Measurements from ENCODE around the gene PIKFYVE. TPM values are rescaled to one million over a fixed set of nuclear protein-coding genes. Genes with fewer than 3 reads are reported as not detected.

Gene PIKFYVE
- total RNA-seq, 1 experiment from 2014 or later = 22.8 TPM

DNA sequence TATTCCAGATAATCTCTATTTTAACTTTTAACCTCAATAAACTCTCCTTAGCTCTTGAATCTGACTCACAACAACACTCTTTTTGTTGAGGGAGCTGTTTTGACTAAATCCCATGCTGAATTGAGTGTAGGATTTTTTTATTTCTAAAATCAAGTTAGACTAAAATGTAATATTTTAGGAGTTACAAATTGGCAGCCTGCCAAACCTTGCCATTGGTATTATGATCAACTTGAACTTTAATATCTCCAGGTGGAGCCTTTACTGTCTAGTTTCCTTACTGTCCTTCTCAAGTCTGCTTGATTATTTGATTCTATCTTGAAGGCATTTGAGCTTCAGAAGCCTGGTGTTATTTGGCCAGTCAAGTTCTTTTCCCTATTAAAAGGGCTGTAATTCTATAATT is 8.7 kb downstream of the PIKFYVE start:
- Mint-ChIP-seq H3K4me1 (ENCODE audit: insufficient read depth, unreplicated experiment) (no peaks in the 10 kb centered on the region), H3K4me3 (ENCODE audit: unreplicated experiment) (no peak overlapping the region), H3K27ac (ENCODE audit: low read depth, unreplicated experiment) (peak overlapping the region; percentile 20), H3K27me3 (ENCODE audit: insufficient read depth, unreplicated experiment) (no peaks in the 10 kb centered on the region), H3K36me3 (ENCODE audit: insufficient read depth, unreplicated experiment) (peaks cover 88% of the 10 kb centered on the region), H3K9me3 (ENCODE audit: unreplicated experiment) (no peaks in the 10 kb centered on the region)
- POLR2A ChIA-PET = interaction anchor here (0.7 to 1.8 kb wide), 2 partner anchors 8 to 126 kb away, joined by 3 to 8 read pairs; partner anchors contain the start of gene PIKFYVE
- BruUV-seq (replicated peaks) = no TSS peak
- TF ChIP-seq CTCF (IDR thresholded peaks at IDR 0.05; ENCODE audit: unreplicated experiment) = no peak
- CTCF ChIA-PET = interaction anchor here (0.8 to 1.5 kb wide), 3 partner anchors 99 to 1200 kb away, joined by 3 read pairs; no protein-coding TSS in a partner anchor
- no peak for DNase-seq (ENCODE audit: unreplicated experiment)
- intact Hi-C loops (cut with micrococcal nuclease) = no loop called here

GRCh38 chr2:208278549-208278948 is 12.5 kb downstream of the PIKFYVE start:
- intact Hi-C loops (cut with micrococcal nuclease) = no loop called here
- no peaks in the 10 kb centered on the region for H3K9me3 Mint-ChIP-seq (ENCODE audit: unreplicated experiment)
- no peak overlapping the region for H3K4me3 Mint-ChIP-seq (ENCODE audit: unreplicated experiment)
- H3K4me1 Mint-ChIP-seq (ENCODE audit: insufficient read depth, unreplicated experiment) = no peaks in the 10 kb centered on the region
- ChIA-PET POLR2A (no interaction called here), CTCF (interaction anchor here (0.6 to 0.9 kb wide), 2 partner anchors 9 to 1277 kb away, joined by 3 read pairs; no protein-coding TSS in a partner anchor)
- TF ChIP-seq CTCF (IDR thresholded peaks at IDR 0.05; ENCODE audit: unreplicated experiment) = no peak
- H3K27ac Mint-ChIP-seq (ENCODE audit: low read depth, unreplicated experiment) = no peak overlapping the region
- no peak for DNase-seq (ENCODE audit: unreplicated experiment)
- no peaks in the 10 kb centered on the region for H3K27me3 Mint-ChIP-seq (ENCODE audit: insufficient read depth, unreplicated experiment)
- H3K36me3 Mint-ChIP-seq (ENCODE audit: insufficient read depth, unreplicated experiment) = peaks cover 81% of the 10 kb centered on the region
- BruUV-seq (replicated peaks) = no TSS peak

- Mint-ChIP-seq H3K9me3 (ENCODE audit: unreplicated experiment) (no peaks in the 10 kb centered on the region), H3K4me1 (ENCODE audit: insufficient read depth, unreplicated experiment) (no peaks in the 10 kb centered on the region), H3K36me3 (ENCODE audit: insufficient read depth, unreplicated experiment) (peaks cover 79% of the 10 kb centered on the region), H3K27ac (ENCODE audit: low read depth, unreplicated experiment) (no peak overlapping the region), H3K27me3 (ENCODE audit: insufficient read depth, unreplicated experiment) (no peaks in the 10 kb centered on the region), H3K4me3 (ENCODE audit: unreplicated experiment) (no peak overlapping the region)
- ChIA-PET POLR2A (interaction anchor here (0.7 to 3.7 kb wide), 2 partner anchors 13 to 259 kb away, joined by 3 to 14 read pairs; partner anchors contain the start of gene PIKFYVE), CTCF (interaction anchor here (0.6 to 0.9 kb wide), 2 partner anchors 10 to 1276 kb away, joined by 3 read pairs; no protein-coding TSS in a partner anchor)
- DNase-seq (ENCODE audit: unreplicated experiment) = no peak
- no peak for TF ChIP-seq CTCF (IDR thresholded peaks at IDR 0.05; ENCODE audit: unreplicated experiment)
- BruUV-seq (replicated peaks) = no TSS peak
- intact Hi-C loops (cut with micrococcal nuclease) = no loop called here
These were observed 13.2 kb downstream of the PIKFYVE start for GRCh38 chr2:208279236-208279635.

GRCh38 chr2:208280234-208280633 is 14.2 kb downstream of the PIKFYVE start:
- TF ChIP-seq CTCF (IDR thresholded peaks at IDR 0.05; ENCODE audit: unreplicated experiment) = no peak
- POLR2A ChIA-PET = interaction anchor here (1.1 to 3.7 kb wide), 2 partner anchors 13 to 14 kb away, joined by 3 to 14 read pairs; partner anchors contain the start of gene PIKFYVE
- BruUV-seq (replicated peaks) = no TSS peak

More at GRCh38 chr2:208280234-208280633, 14.2 kb downstream of the PIKFYVE start:
- no peaks in the 10 kb centered on the region for H3K27me3 Mint-ChIP-seq (ENCODE audit: insufficient read depth, unreplicated experiment)
- no peaks in the 10 kb centered on the region for H3K9me3 Mint-ChIP-seq (ENCODE audit: unreplicated experiment)
- CTCF ChIA-PET = interaction anchor here (0.6 to 1.0 kb wide), 3 partner anchors 15 to 102 kb away, joined by 3 to 4 read pairs (median 3); no protein-coding TSS in a partner anchor
- no peak for DNase-seq (ENCODE audit: unreplicated experiment)
- intact Hi-C loops (cut with micrococcal nuclease) = no loop called here
- H3K36me3 Mint-ChIP-seq (ENCODE audit: insufficient read depth, unreplicated experiment) = peaks cover 81% of the 10 kb centered on the region
- H3K4me3 Mint-ChIP-seq (ENCODE audit: unreplicated experiment) = no peak overlapping the region
- H3K27ac Mint-ChIP-seq (ENCODE audit: low read depth, unreplicated experiment) = peak overlapping the region; percentile 73
- no peaks in the 10 kb centered on the region for H3K4me1 Mint-ChIP-seq (ENCODE audit: insufficient read depth, unreplicated experiment)

Data from MCF 10A (cell line).